ENCODE results near the gene MYO5A.
"Not testable (repeated sequence)": the region's sequence is repeated elsewhere in the genome, so short reads cannot be mapped to it uniquely, and the experiment has no call there.

Gene MYO5A

GRCh38 chr15:52503788-52504496 is 24.7 kb downstream of the MYO5A start:
- DNase-seq, result no peak

GRCh38 chr15:52502608-52503007 is 26.1 kb downstream of the MYO5A start:
- no peak for DNase-seq

- no peak for DNase-seq
Observed at GRCh38 chr15:52499506-52499905, 29.2 kb downstream of the MYO5A start.

GRCh38 chr15:52498706-52499105 is 30.0 kb downstream of the MYO5A start:
- DNase-seq, result no peak

- no peak for DNase-seq
Observed at GRCh38 chr15:52496776-52497470, 31.8 kb downstream of the MYO5A start.

- no peak for DNase-seq
Observed at GRCh38 chr15:52496175-52496574, 32.5 kb downstream of the MYO5A start.

GRCh38 chr15:52495125-52495524 is 33.6 kb downstream of the MYO5A start:
- no peak for DNase-seq

- DNase-seq, result no peak
Observed at GRCh38 chr15:52493968-52494367, 34.7 kb downstream of the MYO5A start.

GRCh38 chr15:52492132-52492531 is 36.5 kb downstream of the MYO5A start:
- DNase-seq, result no peak

- DNase-seq, result no peak
Observed at GRCh38 chr15:52491472-52491871, 37.2 kb downstream of the MYO5A start.

GRCh38 chr15:52489430-52489829 is 39.2 kb downstream of the MYO5A start:
- not testable (repeated sequence) for DNase-seq

- DNase-seq, result no peak
Observed at GRCh38 chr15:52488830-52489229, 39.9 kb downstream of the MYO5A start.

- DNase-seq, result no peak
Observed at GRCh38 chr15:52486003-52486996, 42.4 kb downstream of the MYO5A start.

- DNase-seq, result no peak
Observed at GRCh38 chr15:52485290-52485689, 43.4 kb downstream of the MYO5A start.

- DNase-seq, result no peak
Observed at GRCh38 chr15:52483707-52484106, 45.0 kb downstream of the MYO5A start.

- DNase-seq, result no peak
Observed at GRCh38 chr15:52481915-52482314, 46.8 kb downstream of the MYO5A start.

- no peak for DNase-seq
Observed at GRCh38 chr15:52480990-52481389, 47.7 kb downstream of the MYO5A start.

- no peak for DNase-seq
Observed at GRCh38 chr15:52466716-52467115, 62.0 kb downstream of the MYO5A start.

- DNase-seq, result peak; percentile 40
Observed at GRCh38 chr15:52466134-52466701, 62.5 kb downstream of the MYO5A start.

- no peak for DNase-seq
Observed at GRCh38 chr15:52464478-52464877, 64.2 kb downstream of the MYO5A start.

GRCh38 chr15:52464040-52464439 is 64.6 kb downstream of the MYO5A start:
- no peak for DNase-seq

- DNase-seq, result no peak
Observed at GRCh38 chr15:52463638-52464037, 65.0 kb downstream of the MYO5A start.

- no peak for DNase-seq
Observed at GRCh38 chr15:52462806-52463360, 65.8 kb downstream of the MYO5A start.
